BE2C (cell line): ENCODE measurements around the gene HIVEP3.

ENCODE experiments used
- DNase-seq: peaks from one replicate; pipeline ENCODE4 v3.0.0-alpha.2; 2020
- H3K27me3 ChIP-seq: fragments of 250-450 bp; sonication (Bioruptor Pico); 2 replicates; pipeline ENCODE4 v1.5.1; 2020; ENCODE audit warnings: mild to moderate bottlenecking
- H3K36me3 ChIP-seq: fragments of 250-450 bp; sonication (Bioruptor Pico); 2 replicates; pipeline ENCODE4 v1.5.1; 2020; ENCODE audit warnings: mild to moderate bottlenecking
- H3K4me1 ChIP-seq: fragments of 250-450 bp; sonication (Bioruptor Pico); 2 replicates; pipeline ENCODE4 v1.5.1; 2020
- H3K4me3 ChIP-seq: 2 replicates; pipeline ENCODE4 v1.5.1; 2011; ENCODE audit warnings: low read depth, low read length
- H3K9me3 ChIP-seq: fragments of 250-450 bp; sonication (Bioruptor Pico); 2 replicates; pipeline ENCODE4 v1.5.1; 2020
- TF ChIP-seq, protein P1 (sequence below): IDR thresholded peaks from 2 replicates; pipeline ENCODE4 v1.5.1; 2012; ENCODE audit warnings: mild to moderate bottlenecking, low read depth, low read length

The HIVEP3 gene

DNA sequence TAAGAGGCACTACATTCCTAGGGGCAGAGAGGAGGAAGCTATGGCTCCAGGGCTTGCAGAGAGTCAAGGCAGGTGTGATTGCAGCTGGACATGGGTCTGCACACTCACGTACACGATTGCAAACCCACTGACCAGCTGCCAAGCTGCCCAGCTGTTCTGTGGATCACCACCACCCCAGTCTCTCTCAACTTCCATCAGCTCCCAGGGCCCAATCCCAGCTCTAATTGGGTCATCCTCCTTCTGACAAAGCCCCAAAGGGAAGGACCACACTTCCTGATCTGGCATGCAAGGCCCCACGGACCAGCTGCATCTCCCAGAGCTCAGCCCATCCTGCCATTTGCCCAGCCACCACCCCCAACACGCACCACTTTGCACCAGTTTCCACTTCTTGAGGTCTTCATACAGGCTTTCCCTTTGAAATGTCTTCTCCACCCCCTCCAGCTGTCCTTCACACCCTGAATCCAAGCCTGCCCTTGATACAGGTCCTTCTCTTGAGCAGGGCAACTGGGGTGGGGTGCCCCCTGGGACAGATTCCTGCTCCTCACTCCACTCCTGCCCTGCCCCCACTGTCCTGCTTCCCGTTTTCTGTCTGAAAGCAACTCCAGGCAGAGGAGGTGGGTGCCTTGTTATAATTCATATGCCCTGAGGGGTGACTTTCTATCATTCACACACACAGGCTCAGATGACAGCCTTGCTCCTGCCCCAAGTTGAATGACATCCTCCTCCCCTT lies 254.9 kb downstream of the HIVEP3 start:
- TF ChIP-seq, protein P1, sequence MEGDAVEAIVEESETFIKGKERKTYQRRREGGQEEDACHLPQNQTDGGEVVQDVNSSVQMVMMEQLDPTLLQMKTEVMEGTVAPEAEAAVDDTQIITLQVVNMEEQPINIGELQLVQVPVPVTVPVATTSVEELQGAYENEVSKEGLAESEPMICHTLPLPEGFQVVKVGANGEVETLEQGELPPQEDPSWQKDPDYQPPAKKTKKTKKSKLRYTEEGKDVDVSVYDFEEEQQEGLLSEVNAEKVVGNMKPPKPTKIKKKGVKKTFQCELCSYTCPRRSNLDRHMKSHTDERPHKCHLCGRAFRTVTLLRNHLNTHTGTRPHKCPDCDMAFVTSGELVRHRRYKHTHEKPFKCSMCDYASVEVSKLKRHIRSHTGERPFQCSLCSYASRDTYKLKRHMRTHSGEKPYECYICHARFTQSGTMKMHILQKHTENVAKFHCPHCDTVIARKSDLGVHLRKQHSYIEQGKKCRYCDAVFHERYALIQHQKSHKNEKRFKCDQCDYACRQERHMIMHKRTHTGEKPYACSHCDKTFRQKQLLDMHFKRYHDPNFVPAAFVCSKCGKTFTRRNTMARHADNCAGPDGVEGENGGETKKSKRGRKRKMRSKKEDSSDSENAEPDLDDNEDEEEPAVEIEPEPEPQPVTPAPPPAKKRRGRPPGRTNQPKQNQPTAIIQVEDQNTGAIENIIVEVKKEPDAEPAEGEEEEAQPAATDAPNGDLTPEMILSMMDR: no peak

DNA sequence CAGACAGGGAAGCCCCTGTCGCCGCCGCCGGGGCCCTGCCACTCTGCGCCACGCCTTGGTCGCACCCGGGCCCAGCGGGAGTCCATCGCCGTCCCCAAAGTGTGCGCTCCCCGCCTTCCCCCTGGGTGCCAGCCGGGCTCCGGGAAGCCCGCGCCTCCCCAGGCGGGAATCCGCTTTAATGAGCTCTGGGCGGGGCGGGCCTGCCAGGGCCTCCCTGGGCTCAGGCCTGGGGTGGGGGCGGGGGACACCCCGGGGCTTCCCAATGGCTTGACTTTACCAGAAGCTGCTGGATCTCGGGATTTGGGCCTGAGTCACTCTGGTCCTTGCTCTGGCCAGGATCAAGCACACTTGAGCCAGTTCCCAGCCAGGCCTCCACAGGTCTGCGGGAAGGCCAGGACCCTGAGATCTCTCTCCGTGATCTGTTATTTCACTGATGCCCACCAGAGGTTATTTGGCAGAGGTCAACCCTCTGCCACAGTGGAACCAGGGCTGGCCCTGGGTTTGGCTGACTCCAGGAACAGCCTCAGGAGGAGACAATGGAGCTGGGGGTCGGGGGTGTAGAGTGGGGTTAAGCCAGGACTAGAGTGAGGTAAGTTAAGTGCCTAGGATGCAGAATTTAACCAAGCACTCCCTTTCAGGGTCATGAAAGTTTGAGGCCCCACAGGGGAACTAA lies 255.8 kb downstream of the HIVEP3 start:
- DNase-seq: no peak
- Histone ChIP-seq H3K9me3 (no peaks in the 10 kb centered on the region), H3K36me3 (no peaks in the 10 kb centered on the region), H3K27me3 (no peaks in the 10 kb centered on the region), H3K4me3 (peak overlapping the region; percentile 42), H3K4me1 (no peaks in the 10 kb centered on the region)
- TF ChIP-seq, protein P1: no peak

More for the DNA sequence above, 254.9 kb downstream of the HIVEP3 start:
- Histone ChIP-seq H3K27me3 (no peaks in the 10 kb centered on the region), H3K36me3 (no peaks in the 10 kb centered on the region), H3K4me3 (no peak overlapping the region), H3K4me1 (no peaks in the 10 kb centered on the region), H3K9me3 (no peaks in the 10 kb centered on the region)
- DNase-seq: no peak

DNA sequence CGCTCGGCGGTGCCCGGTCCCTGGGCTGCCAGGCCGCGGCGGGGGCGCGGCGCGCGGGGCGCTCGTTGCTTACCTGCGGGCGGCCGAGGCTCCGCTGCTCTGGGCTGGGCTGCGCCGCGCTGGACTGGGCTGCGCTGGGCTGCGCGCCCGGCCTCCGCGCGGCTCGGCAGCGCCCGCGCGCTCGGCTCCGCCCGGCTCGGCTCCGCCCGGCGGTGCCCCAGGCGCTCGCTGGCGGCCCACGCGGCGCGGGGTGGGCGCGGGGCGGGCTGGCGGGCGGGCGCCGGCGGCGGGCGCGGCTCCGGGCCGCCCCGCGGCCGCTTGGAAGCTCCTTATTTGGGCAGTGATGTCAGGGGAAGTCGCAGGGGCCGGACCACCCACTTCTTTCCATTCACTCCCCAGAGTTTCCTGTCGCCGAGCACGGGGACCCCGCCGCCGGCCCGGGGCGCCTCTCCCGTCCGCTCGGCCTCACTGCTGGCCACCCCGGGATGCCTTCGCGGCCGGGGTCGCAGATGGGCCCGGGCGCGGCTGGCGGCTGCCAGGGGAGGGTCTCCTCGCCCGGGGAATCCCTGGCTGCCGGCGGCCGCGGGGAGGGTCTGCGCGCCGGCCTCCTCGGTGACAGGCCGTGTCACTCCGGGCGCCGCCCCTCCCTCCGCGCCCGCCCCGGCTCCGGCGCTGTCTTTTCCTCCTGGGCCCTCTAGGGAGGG lies 256.5 kb downstream of the HIVEP3 start:
- TF ChIP-seq, protein P1: no peak
- peak; percentile 71 for DNase-seq
- Histone ChIP-seq H3K4me1 (no peaks in the 10 kb centered on the region), H3K9me3 (no peaks in the 10 kb centered on the region), H3K4me3 (peak overlapping the region; percentile 56), H3K36me3 (no peaks in the 10 kb centered on the region), H3K27me3 (no peaks in the 10 kb centered on the region)

DNA sequence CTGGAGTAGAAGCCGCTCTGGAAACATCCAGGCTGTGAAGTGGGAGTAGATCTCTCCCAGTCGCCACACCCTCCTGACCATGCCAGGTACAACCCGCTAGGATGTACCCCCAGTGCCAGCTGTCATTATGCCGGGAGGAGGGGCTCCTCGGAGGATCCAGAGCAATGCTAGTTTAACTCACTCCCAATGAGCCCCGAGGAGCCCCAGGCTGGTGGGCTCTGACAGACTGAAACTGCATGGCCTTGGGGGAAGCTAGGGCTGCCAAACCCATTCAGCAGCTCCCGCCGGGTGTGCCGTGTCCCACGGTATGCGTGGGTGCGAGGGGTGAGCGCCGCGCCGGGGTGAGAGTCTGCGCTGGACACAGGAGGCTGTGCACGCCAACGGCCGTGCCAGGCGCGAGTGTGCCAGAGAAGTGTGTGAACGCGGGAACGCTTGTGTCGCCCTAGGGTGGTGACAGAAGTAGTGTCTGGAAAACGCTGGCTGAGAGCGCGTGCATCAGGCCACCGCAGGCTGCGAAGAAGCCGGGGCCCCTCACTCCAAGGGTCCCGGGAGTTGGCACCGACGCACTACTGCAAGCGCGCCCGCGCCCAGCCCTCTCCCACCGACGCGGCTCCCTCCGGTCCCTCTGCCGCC lies 257.2 kb downstream of the HIVEP3 start:
- H3K4me1 ChIP-seq: no peaks in the 10 kb centered on the region
- peak overlapping the region; percentile 56 for H3K4me3 ChIP-seq
- no peaks in the 10 kb centered on the region for H3K9me3 ChIP-seq
- TF ChIP-seq, protein P1: no peak
- H3K27me3 ChIP-seq: no peaks in the 10 kb centered on the region
- H3K36me3 ChIP-seq: no peaks in the 10 kb centered on the region
- DNase-seq: no peak

DNA sequence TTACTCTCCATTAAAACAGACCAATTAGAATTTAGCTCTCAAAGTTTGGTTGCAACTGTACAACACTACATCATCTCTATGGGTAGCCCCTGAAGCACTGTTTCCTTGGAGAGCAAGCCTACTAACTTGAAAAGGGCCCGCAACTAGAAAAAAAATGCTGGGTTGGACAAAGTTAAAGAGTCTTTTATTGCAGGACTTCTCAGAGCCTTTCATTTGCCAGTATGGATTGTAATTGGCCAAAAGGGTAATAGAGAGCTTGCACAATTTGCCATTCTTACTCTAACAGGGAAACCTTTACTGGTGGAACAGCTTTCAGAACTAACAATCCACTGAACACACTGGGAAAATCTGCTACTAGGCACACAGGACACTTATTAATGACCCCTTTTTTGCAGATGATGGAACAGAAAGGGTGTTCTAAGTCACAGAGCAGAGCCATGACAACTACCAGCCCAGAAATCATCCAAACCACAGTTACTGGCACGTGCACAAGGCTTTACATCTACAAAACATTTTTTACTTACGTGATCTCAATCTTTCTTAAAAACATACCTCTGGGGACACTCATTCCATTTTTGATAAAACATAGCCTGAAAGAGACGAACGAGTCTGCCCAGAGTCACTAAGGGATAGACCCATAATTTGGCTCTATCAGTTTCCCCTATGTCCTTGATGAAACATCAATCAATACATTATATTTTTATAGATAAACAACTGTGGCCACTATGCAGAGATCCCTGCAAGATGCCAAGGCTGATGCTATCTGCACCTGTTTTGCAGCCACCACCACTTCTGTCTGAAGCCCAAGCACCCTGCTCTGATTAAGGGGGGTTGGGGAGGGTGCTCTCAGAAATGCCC lies 257.9 kb downstream of the HIVEP3 start:
- no peaks in the 10 kb centered on the region for H3K4me1 ChIP-seq
- no peak for DNase-seq
- no peaks in the 10 kb centered on the region for H3K9me3 ChIP-seq
- H3K36me3 ChIP-seq: no peaks in the 10 kb centered on the region
- no peaks in the 10 kb centered on the region for H3K27me3 ChIP-seq
- TF ChIP-seq, protein P1: no peak
- H3K4me3 ChIP-seq: peak overlapping the region; percentile 56
